HUES6 (cell line): ENCODE measurements around the gene ZNF471.

Source experiments
- H3K27ac ChIP-seq: 2 replicates; pipeline ENCODE4 v1.7.0; 2013; ENCODE audit warnings: low read depth, mild to moderate bottlenecking, low read length, inconsistent platforms
- H3K27me3 ChIP-seq: 2 replicates; pipeline ENCODE4 v1.6.1; 2013; ENCODE audit warnings: low read length; ENCODE audit not compliant: control insufficient read depth, insufficient read depth
- H3K36me3 ChIP-seq: 2 replicates; pipeline ENCODE4 v1.6.1; 2013; ENCODE audit warnings: low read length; ENCODE audit not compliant: control insufficient read depth, insufficient read depth
- H3K4me1 ChIP-seq: 2 replicates; pipeline ENCODE4 v1.6.1; 2013; ENCODE audit warnings: low read length; ENCODE audit not compliant: control insufficient read depth, insufficient read depth
- H3K4me3 ChIP-seq: 2 replicates; pipeline ENCODE4 v1.5.1; 2013; ENCODE audit warnings: low read depth, low read length
- H3K9ac ChIP-seq: one replicate; pipeline ENCODE4 v1.6.1; 2013; ENCODE audit warnings: mild to moderate bottlenecking, low read length
- H3K9me3 ChIP-seq: 2 replicates; pipeline ENCODE4 v1.6.1; 2013; ENCODE audit warnings: low read depth, low read length; ENCODE audit not compliant: control insufficient read depth, insufficient read depth

Gene ZNF471

GRCh38 chr19:56537442-56537841 lies 29.8 kb downstream of the ZNF471 start:
- no peak overlapping the region for H3K27ac ChIP-seq
- H3K9ac ChIP-seq, result no peak overlapping the region
- H3K9me3 ChIP-seq, result peaks cover 46% of the 10 kb centered on the region
- no peaks in the 10 kb centered on the region for H3K4me1 ChIP-seq
- peak overlapping the region; percentile 97 for H3K4me3 ChIP-seq
- H3K36me3 ChIP-seq, result 0 out of 2 replicates have a peak, but pooled peaks cover 3% of the 10 kb centered on the region
- H3K27me3 ChIP-seq, result no peaks in the 10 kb centered on the region

GRCh38 chr19:56538254-56538760 lies 30.7 kb downstream of the ZNF471 start:
- H3K27ac ChIP-seq, result peak overlapping the region; percentile 91
- H3K4me3 ChIP-seq, result peak overlapping the region; percentile 97
- H3K9ac ChIP-seq, result peak overlapping the region; percentile 94

GRCh38 chr19:56538761-56539263 lies 31.2 kb downstream of the ZNF471 start, which contains the start of gene ZFP28:
Gene ZFP28, plus strand, starts transcription at chr19:56538948. Its CDS starts 71 bp downstream, at chr19:56539019.
- H3K9me3 ChIP-seq, result peaks cover 43% of the 10 kb centered on the region
- H3K27me3 ChIP-seq, result no peaks in the 10 kb centered on the region
- H3K4me3 ChIP-seq, result peak within 1 kb of the TSS; percentile 97
- H3K9ac ChIP-seq, result peak within 1 kb of the TSS; percentile 94
- H3K27ac ChIP-seq, result peak within 1 kb of the TSS; percentile 91
- H3K36me3 ChIP-seq, result 0 out of 2 replicates have a peak, but pooled peaks cover 3% of the 10 kb centered on the region
- no peaks in the 10 kb centered on the region for H3K4me1 ChIP-seq

More at GRCh38 chr19:56538254-56538760, 30.7 kb downstream of the ZNF471 start:
- 0 out of 2 replicates have a peak, but pooled peaks cover 3% of the 10 kb centered on the region for H3K36me3 ChIP-seq
- H3K4me1 ChIP-seq, result no peaks in the 10 kb centered on the region
- H3K9me3 ChIP-seq, result peaks cover 43% of the 10 kb centered on the region
- H3K27me3 ChIP-seq, result no peaks in the 10 kb centered on the region

- Histone ChIP-seq H3K4me1 (no peaks in the 10 kb centered on the region), H3K27ac (no peak overlapping the region)
Measured at GRCh38 chr19:56543776-56544175, 36.1 kb downstream of the ZNF471 start.

GRCh38 chr19:56547535-56547934 lies 39.9 kb downstream of the ZNF471 start:
- Histone ChIP-seq H3K27ac (no peak overlapping the region), H3K9ac (no peak overlapping the region), H3K27me3 (no peaks in the 10 kb centered on the region), H3K9me3 (peaks cover 64% of the 10 kb centered on the region), H3K36me3 (peaks cover 35% of the 10 kb centered on the region), H3K4me3 (no peak overlapping the region), H3K4me1 (no peaks in the 10 kb centered on the region)

More at GRCh38 chr19:56543776-56544175, 36.1 kb downstream of the ZNF471 start:
- Histone ChIP-seq H3K4me3 (no peak overlapping the region), H3K36me3 (peaks cover 16% of the 10 kb centered on the region), H3K9me3 (peaks cover 59% of the 10 kb centered on the region), H3K9ac (no peak overlapping the region), H3K27me3 (no peaks in the 10 kb centered on the region)

- H3K27me3 ChIP-seq, result no peaks in the 10 kb centered on the region
- H3K27ac ChIP-seq, result no peak overlapping the region
- H3K9ac ChIP-seq, result no peak overlapping the region
- H3K9me3 ChIP-seq, result peaks cover 73% of the 10 kb centered on the region
- H3K4me3 ChIP-seq, result no peak overlapping the region
- H3K4me1 ChIP-seq, result no peaks in the 10 kb centered on the region
- peaks cover 37% of the 10 kb centered on the region for H3K36me3 ChIP-seq
Measured at GRCh38 chr19:56554272-56554869, 46.7 kb downstream of the ZNF471 start.

GRCh38 chr19:56562766-56563165 lies 55.1 kb downstream of the ZNF471 start:
- Histone ChIP-seq H3K9me3 (peaks cover 67% of the 10 kb centered on the region), H3K9ac (no peak overlapping the region), H3K36me3 (no peaks in the 10 kb centered on the region; the same call in 1 of the 2 replicates), H3K4me1 (peaks cover under 1% of the 10 kb centered on the region; the same call in 1 of the 2 replicates), H3K27ac (no peak overlapping the region), H3K27me3 (no peaks in the 10 kb centered on the region), H3K4me3 (no peak overlapping the region)

GRCh38 chr19:56566904-56567273 lies 59.2 kb downstream of the ZNF471 start:
- H3K36me3 ChIP-seq, result peaks cover 32% of the 10 kb centered on the region
- peaks cover 5% of the 10 kb centered on the region; the same call in 1 of the 2 replicates for H3K4me1 ChIP-seq
- peak overlapping the region; percentile 56 for H3K9ac ChIP-seq
- peaks cover 69% of the 10 kb centered on the region for H3K9me3 ChIP-seq
- no peak overlapping the region for H3K27ac ChIP-seq
- H3K4me3 ChIP-seq, result peak overlapping the region; percentile 90
- H3K27me3 ChIP-seq, result no peaks in the 10 kb centered on the region

GRCh38 chr19:56567274-56568120 lies 59.8 kb downstream of the ZNF471 start, which contains the start of gene ZNF470:
Gene ZNF470, plus strand, starts transcription at chr19:56567468. Its CDS starts 2,844 bp downstream, at chr19:56570312.
- Histone ChIP-seq H3K9me3 (peaks cover 67% of the 10 kb centered on the region), H3K36me3 (peaks cover 35% of the 10 kb centered on the region), H3K4me1 (peaks cover 5% of the 10 kb centered on the region; the same call in 1 of the 2 replicates), H3K27me3 (no peaks in the 10 kb centered on the region), H3K4me3 (peak within 1 kb of the TSS; percentile 90), H3K27ac (no peak within 1 kb of the TSS), H3K9ac (peak within 1 kb of the TSS; percentile 56)

- H3K36me3 ChIP-seq, result peaks cover 86% of the 10 kb centered on the region
Measured at GRCh38 chr19:56572589-56572988, 64.9 kb downstream of the ZNF471 start.

More at GRCh38 chr19:56572589-56572988, 64.9 kb downstream of the ZNF471 start:
- H3K9ac ChIP-seq, result no peak overlapping the region
- H3K4me1 ChIP-seq, result peaks cover 5% of the 10 kb centered on the region; the same call in 1 of the 2 replicates
- no peak overlapping the region for H3K4me3 ChIP-seq
- no peak overlapping the region for H3K27ac ChIP-seq
- H3K27me3 ChIP-seq, result no peaks in the 10 kb centered on the region
- peaks cover 84% of the 10 kb centered on the region for H3K9me3 ChIP-seq
